ENCODE results near the gene LUC7L3.

Gene LUC7L3

DNA sequence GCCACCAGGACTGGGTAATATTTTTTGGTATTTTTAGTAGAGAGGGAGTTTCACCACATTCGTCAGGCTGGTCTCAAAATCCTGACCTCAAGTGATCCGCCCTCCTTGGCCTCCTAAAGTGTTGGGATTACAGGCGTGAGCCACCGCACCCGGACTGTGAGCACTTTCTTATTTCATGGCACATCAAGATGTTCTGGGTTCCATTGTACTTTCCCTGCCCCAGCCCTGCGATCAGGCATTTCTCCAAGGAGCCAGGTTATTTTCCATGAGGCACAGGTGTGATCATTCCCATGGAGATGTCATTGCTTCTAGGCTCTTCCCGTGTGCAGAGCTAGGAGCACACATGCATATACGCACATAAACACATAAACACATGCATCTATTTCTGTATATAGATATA is 50.5 kb downstream of the LUC7L3 start:
- no peaks in the 10 kb centered on the region for H3K79me2 ChIP-seq (ENCODE audit: insufficient read depth, low read length)
- no peaks in the 10 kb centered on the region for H3F3A ChIP-seq (ENCODE audit: insufficient read depth)
- no peaks in the 10 kb centered on the region for H3K9me2 ChIP-seq (replicated peaks; ENCODE audit: insufficient read depth, low read length)
- TF ChIP-seq EZH2phosphoT487 (conservative IDR thresholded peaks at IDR 0.05; ENCODE audit: low read length): no peak
- TF ChIP-seq, protein P1, sequence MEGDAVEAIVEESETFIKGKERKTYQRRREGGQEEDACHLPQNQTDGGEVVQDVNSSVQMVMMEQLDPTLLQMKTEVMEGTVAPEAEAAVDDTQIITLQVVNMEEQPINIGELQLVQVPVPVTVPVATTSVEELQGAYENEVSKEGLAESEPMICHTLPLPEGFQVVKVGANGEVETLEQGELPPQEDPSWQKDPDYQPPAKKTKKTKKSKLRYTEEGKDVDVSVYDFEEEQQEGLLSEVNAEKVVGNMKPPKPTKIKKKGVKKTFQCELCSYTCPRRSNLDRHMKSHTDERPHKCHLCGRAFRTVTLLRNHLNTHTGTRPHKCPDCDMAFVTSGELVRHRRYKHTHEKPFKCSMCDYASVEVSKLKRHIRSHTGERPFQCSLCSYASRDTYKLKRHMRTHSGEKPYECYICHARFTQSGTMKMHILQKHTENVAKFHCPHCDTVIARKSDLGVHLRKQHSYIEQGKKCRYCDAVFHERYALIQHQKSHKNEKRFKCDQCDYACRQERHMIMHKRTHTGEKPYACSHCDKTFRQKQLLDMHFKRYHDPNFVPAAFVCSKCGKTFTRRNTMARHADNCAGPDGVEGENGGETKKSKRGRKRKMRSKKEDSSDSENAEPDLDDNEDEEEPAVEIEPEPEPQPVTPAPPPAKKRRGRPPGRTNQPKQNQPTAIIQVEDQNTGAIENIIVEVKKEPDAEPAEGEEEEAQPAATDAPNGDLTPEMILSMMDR (IDR thresholded peaks at IDR 0.05; ENCODE audit: insufficient read depth, low read length, poor library complexity, severe bottlenecking): no peak
- no peak overlapping the region for H2AFZ ChIP-seq (ENCODE audit: low read depth, low read length, severe bottlenecking)
- no peak overlapping the region for H3K9ac ChIP-seq (ENCODE audit: low read length)
- no peak overlapping the region for H3K4me3 ChIP-seq (ENCODE audit: insufficient read depth, low read length, poor library complexity, severe bottlenecking)
- H3K36me3 ChIP-seq (ENCODE audit: low read length): no peaks in the 10 kb centered on the region
- no peaks in the 10 kb centered on the region for H4K20me1 ChIP-seq (ENCODE audit: low read depth, low read length)
- H3K27me3 ChIP-seq (ENCODE audit: low read length): no peaks in the 10 kb centered on the region
- H3K27ac ChIP-seq (ENCODE audit: low read depth, low read length): no peak overlapping the region
- no peak overlapping the region for H3K4me2 ChIP-seq (ENCODE audit: low read depth, low read length, poor library complexity, severe bottlenecking)
- no peaks in the 10 kb centered on the region for H3K9me3 ChIP-seq (ENCODE audit: insufficient read depth, low read length)

DNA sequence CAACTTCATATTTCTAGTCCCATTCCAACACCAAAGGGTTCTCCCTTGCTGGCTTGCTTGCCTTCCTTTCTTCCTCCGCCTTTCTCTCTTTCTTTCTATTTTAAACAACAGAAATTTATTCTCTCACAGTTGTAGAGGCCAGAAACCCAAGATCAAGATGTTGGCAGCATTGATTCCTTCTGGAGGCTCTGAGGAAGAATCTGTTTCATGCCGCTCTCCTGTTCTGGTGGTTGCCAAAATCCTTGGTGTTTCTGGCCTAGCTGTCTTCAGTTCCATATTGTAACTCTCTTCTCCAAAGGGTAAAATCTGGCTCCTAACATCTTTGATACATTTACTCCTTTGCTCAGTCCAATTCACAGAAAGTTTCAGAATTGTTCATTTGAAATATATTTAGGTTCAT is 50.9 kb downstream of the LUC7L3 start:
- Histone ChIP-seq H3K79me2 (ENCODE audit: insufficient read depth, low read length) (no peaks in the 10 kb centered on the region), H3K27me3 (ENCODE audit: low read length) (no peaks in the 10 kb centered on the region)

GRCh38 chr17:50771991-50772785 is 52.8 kb downstream of the LUC7L3 start:
- Histone ChIP-seq H3K27ac (ENCODE audit: low read depth, low read length) (no peak overlapping the region), H2AFZ (ENCODE audit: low read depth, low read length, severe bottlenecking) (no peak overlapping the region), H3K27me3 (ENCODE audit: low read length) (no peaks in the 10 kb centered on the region), H4K20me1 (ENCODE audit: low read depth, low read length) (no peaks in the 10 kb centered on the region), H3K9ac (ENCODE audit: low read length) (no peak overlapping the region), H3K9me2 (replicated peaks; ENCODE audit: insufficient read depth, low read length) (no peaks in the 10 kb centered on the region), H3K4me2 (ENCODE audit: low read depth, low read length, poor library complexity, severe bottlenecking) (no peak overlapping the region), H3K4me3 (ENCODE audit: insufficient read depth, low read length, poor library complexity, severe bottlenecking) (no peak overlapping the region), H3F3A (ENCODE audit: insufficient read depth) (no peaks in the 10 kb centered on the region), H3K36me3 (ENCODE audit: low read length) (no peaks in the 10 kb centered on the region), H3K79me2 (ENCODE audit: insufficient read depth, low read length) (no peaks in the 10 kb centered on the region), H3K9me3 (ENCODE audit: insufficient read depth, low read length) (no peaks in the 10 kb centered on the region)
- TF ChIP-seq, protein P1 (IDR thresholded peaks at IDR 0.05; ENCODE audit: insufficient read depth, low read length, poor library complexity, severe bottlenecking): no peak

More for the DNA sequence above, 50.9 kb downstream of the LUC7L3 start:
- H3K9me3 ChIP-seq (ENCODE audit: insufficient read depth, low read length): no peaks in the 10 kb centered on the region
- H3K9ac ChIP-seq (ENCODE audit: low read length): no peak overlapping the region
- no peak for TF ChIP-seq EZH2phosphoT487 (conservative IDR thresholded peaks at IDR 0.05; ENCODE audit: low read length)
- H3K4me2 ChIP-seq (ENCODE audit: low read depth, low read length, poor library complexity, severe bottlenecking): no peak overlapping the region
- no peak overlapping the region for H2AFZ ChIP-seq (ENCODE audit: low read depth, low read length, severe bottlenecking)
- no peaks in the 10 kb centered on the region for H3K36me3 ChIP-seq (ENCODE audit: low read length)
- no peaks in the 10 kb centered on the region for H3K9me2 ChIP-seq (replicated peaks; ENCODE audit: insufficient read depth, low read length)
- no peaks in the 10 kb centered on the region for H4K20me1 ChIP-seq (ENCODE audit: low read depth, low read length)
- no peak overlapping the region for H3K27ac ChIP-seq (ENCODE audit: low read depth, low read length)
- no peaks in the 10 kb centered on the region for H3F3A ChIP-seq (ENCODE audit: insufficient read depth)
- H3K4me3 ChIP-seq (ENCODE audit: insufficient read depth, low read length, poor library complexity, severe bottlenecking): no peak overlapping the region

- no peaks in the 10 kb centered on the region for H3F3A ChIP-seq (ENCODE audit: insufficient read depth)
- H2AFZ ChIP-seq (ENCODE audit: low read depth, low read length, severe bottlenecking): no peak overlapping the region
- H3K79me2 ChIP-seq (ENCODE audit: insufficient read depth, low read length): no peaks in the 10 kb centered on the region
- no peak overlapping the region for H3K4me3 ChIP-seq (ENCODE audit: insufficient read depth, low read length, poor library complexity, severe bottlenecking)
- H3K27me3 ChIP-seq (ENCODE audit: low read length): no peaks in the 10 kb centered on the region
- TF ChIP-seq, protein P1 (IDR thresholded peaks at IDR 0.05; ENCODE audit: insufficient read depth, low read length, poor library complexity, severe bottlenecking): no peak
- TF ChIP-seq EZH2phosphoT487 (conservative IDR thresholded peaks at IDR 0.05; ENCODE audit: low read length): no peak
- H3K9me3 ChIP-seq (ENCODE audit: insufficient read depth, low read length): no peaks in the 10 kb centered on the region
- H3K9me2 ChIP-seq (replicated peaks; ENCODE audit: insufficient read depth, low read length): no peaks in the 10 kb centered on the region
- H3K27ac ChIP-seq (ENCODE audit: low read depth, low read length): no peak overlapping the region
- no peaks in the 10 kb centered on the region for H4K20me1 ChIP-seq (ENCODE audit: low read depth, low read length)
- no peaks in the 10 kb centered on the region for H3K36me3 ChIP-seq (ENCODE audit: low read length)
- H3K4me2 ChIP-seq (ENCODE audit: low read depth, low read length, poor library complexity, severe bottlenecking): no peak overlapping the region
- H3K9ac ChIP-seq (ENCODE audit: low read length): no peak overlapping the region
Measured at GRCh38 chr17:50774225-50774803, 54.9 kb downstream of the LUC7L3 start.

Measured in SU-DHL-6 (cell line).